HepG2 (cell line): ENCODE measurements around the gene TTC31. TPM values are rescaled to one million over a fixed set of nuclear protein-coding genes. Genes with fewer than 3 reads are reported as not detected.

ENCODE experiments used
- ATF2 ChIP-seq: sonication (generic); formaldehyde crosslinking; IDR thresholded peaks from 2 replicates; pipeline ENCODE4 v1.4.0; 2020; ENCODE audit warnings: missing genetic modification reagents
- ATF7-NPFF ChIP-seq: sonication (generic); formaldehyde crosslinking; IDR thresholded peaks from 2 replicates; pipeline ENCODE4 v1.8.1; 2023; ENCODE audit warnings: mild to moderate bottlenecking, low read depth, missing genetic modification reagents, moderate library complexity
- BORCS8-MEF2B ChIP-seq: sonication (generic); formaldehyde crosslinking; IDR thresholded peaks from 2 replicates; pipeline ENCODE4 v1.8.0; 2022; ENCODE audit warnings: mild to moderate bottlenecking, missing genetic modification reagents
- FOSL1 ChIP-seq: sonication (generic); formaldehyde crosslinking; IDR thresholded peaks from 2 replicates; pipeline ENCODE4 v1.9.0; 2021; ENCODE audit warnings: missing genetic modification reagents, borderline replicate concordance
- HMGA1 ChIP-seq: sonication (generic); formaldehyde crosslinking; conservative IDR thresholded peaks from 2 replicates; pipeline ENCODE4 v1.4.0; 2020; ENCODE audit warnings: missing genetic modification reagents
- JDP2 ChIP-seq: sonication (generic); formaldehyde crosslinking; IDR thresholded peaks from 2 replicates; pipeline ENCODE4 v1.8.1; 2022; ENCODE audit warnings: missing genetic modification reagents, borderline replicate concordance
- KDM2A ChIP-seq: sonication (generic); formaldehyde crosslinking; IDR thresholded peaks from 2 replicates; pipeline ENCODE4 v1.4.0; 2020; ENCODE audit warnings: low read depth, missing genetic modification reagents, borderline replicate concordance
- MAFK ChIP-seq, 2 experiments: IDR thresholded peaks in 1 of 2; conservative IDR thresholded peaks in 1 of 2; 2 replicates each; pipeline ENCODE4 v1.6.1; 2011; ENCODE audit warnings: improper control_type of control experiment in 2 of 2, low read length in 2 of 2
- NCOR1 ChIP-seq: fragments of 200-600 bp; sonication (generic); IDR thresholded peaks from 2 replicates; pipeline ENCODE4 v1.7.0; 2017; ENCODE audit warnings: antibody characterized with exemption, low read length, borderline replicate concordance
- NR2C2 ChIP-seq: sonication (generic); formaldehyde crosslinking; IDR thresholded peaks from 2 replicates; pipeline ENCODE4 v1.4.0; 2020; ENCODE audit warnings: missing genetic modification reagents, mild to moderate bottlenecking, moderate library complexity, borderline replicate concordance
- RFXAP ChIP-seq: sonication (generic); formaldehyde crosslinking; IDR thresholded peaks from 2 replicates; pipeline ENCODE4 v1.4.0; 2020; ENCODE audit warnings: missing genetic modification reagents, borderline replicate concordance
- RXRB ChIP-seq: IDR thresholded peaks from 2 replicates; pipeline ENCODE4 v1.6.1; 2016; ENCODE audit warnings: borderline replicate concordance, missing genetic modification reagents, missing compliant biosample characterization
- SIX1 ChIP-seq: sonication (generic); formaldehyde crosslinking; IDR thresholded peaks from 2 replicates; pipeline ENCODE4 v1.4.0; 2020; ENCODE audit warnings: missing genetic modification reagents, borderline replicate concordance
- SMYD3 ChIP-seq: sonication (generic); formaldehyde crosslinking; IDR thresholded peaks from 2 replicates; pipeline ENCODE4 v1.8.1; 2023; ENCODE audit warnings: mild to moderate bottlenecking, missing genetic modification reagents
- TCF12 ChIP-seq, 2 experiments: fragments of 450-650 bp in 1 of 2; sonication (generic) in 1 of 2; formaldehyde crosslinking in 1 of 2; IDR thresholded peaks; 2 replicates each; pipeline versions ENCODE4 v1.6.1 to v1.8.0; 2017 to 2022; ENCODE audit warnings: antibody characterized with exemption in 1 of 2, mild to moderate bottlenecking in 1 of 2, missing genetic modification reagents in 1 of 2, moderate library complexity in 1 of 2
- ZBTB38 ChIP-seq: sonication (generic); formaldehyde crosslinking; IDR thresholded peaks from 2 replicates; pipeline ENCODE4 v1.5.1; 2020; ENCODE audit warnings: mild to moderate bottlenecking, missing genetic modification reagents
- ZFP36L2 ChIP-seq: sonication (generic); formaldehyde crosslinking; IDR thresholded peaks from 2 replicates; pipeline ENCODE4 v1.4.0; 2020; ENCODE audit warnings: missing genetic modification reagents
- ZMYM3 ChIP-seq: sonication (generic); formaldehyde crosslinking; IDR thresholded peaks from 2 replicates; pipeline ENCODE4 v1.5.1; 2020; ENCODE audit warnings: mild to moderate bottlenecking, missing genetic modification reagents
- ZNF713 ChIP-seq: sonication (generic); formaldehyde crosslinking; IDR thresholded peaks from 2 replicates; pipeline ENCODE4 v1.4.0; 2020; ENCODE audit warnings: mild to moderate bottlenecking, missing genetic modification reagents
- ZNF883 ChIP-seq: sonication (generic); formaldehyde crosslinking; IDR thresholded peaks from 2 replicates; pipeline ENCODE4 v1.5.1; 2020; ENCODE audit warnings: mild to moderate bottlenecking, missing genetic modification reagents; ENCODE audit errors: not compliant biosample characterization
- polyA plus RNA-seq, 8 experiments: library from polyadenylated mRNA; depleted of rRNA in 3 of 8; stranded (reverse) in 7 of 8; unstranded in 1 of 8; fragments of >200 nt; fragmentation: Illumina TruSeq in 4 of 8; extraction: Trizol in 4 of 8; gene quantifications; 2 replicates each; pipeline versions ENCODE4 v1.2.1 to v1.2.3, GENCODE V29; 2011 to 2016; ENCODE audit warnings: low read depth in 4 of 8, missing spikeins in 1 of 8, mixed read lengths in 1 of 8; ENCODE audit not compliant: insufficient read depth in 1 of 8
- total RNA-seq, 5 experiments: library from RNA; depleted of rRNA; stranded (reverse); fragments of >200 nt; fragmentation: Illumina TruSeq; extraction: Trizol; gene quantifications; 2 replicates each; pipeline ENCODE4 v1.2.3, GENCODE V29; 2016; ENCODE audit warnings: low read depth in 1 of 5
- TF ChIP-seq, protein P1 (sequence below): sonication (generic); formaldehyde crosslinking; IDR thresholded peaks from 2 replicates; pipeline ENCODE4 v1.4.0; 2020; ENCODE audit warnings: mild to moderate bottlenecking, low read depth, missing genetic modification reagents
- TF ChIP-seq, protein P2 (sequence below): sonication (generic); formaldehyde crosslinking; IDR thresholded peaks from 2 replicates; pipeline ENCODE4 v1.4.0; 2020; ENCODE audit warnings: low read depth, mild to moderate bottlenecking, missing genetic modification reagents
- TF ChIP-seq, protein P3 (sequence below): sonication (generic); formaldehyde crosslinking; IDR thresholded peaks from 2 replicates; pipeline ENCODE4 v1.4.0; 2020; ENCODE audit warnings: missing genetic modification reagents, borderline replicate concordance

Gene TTC31
- total and polyA plus RNA-seq, 2 of the 13 experiments (the other 11 are each of a cell fraction or from before 2014, with no cell fraction given): 28.3 to 39.5 TPM

DNA sequence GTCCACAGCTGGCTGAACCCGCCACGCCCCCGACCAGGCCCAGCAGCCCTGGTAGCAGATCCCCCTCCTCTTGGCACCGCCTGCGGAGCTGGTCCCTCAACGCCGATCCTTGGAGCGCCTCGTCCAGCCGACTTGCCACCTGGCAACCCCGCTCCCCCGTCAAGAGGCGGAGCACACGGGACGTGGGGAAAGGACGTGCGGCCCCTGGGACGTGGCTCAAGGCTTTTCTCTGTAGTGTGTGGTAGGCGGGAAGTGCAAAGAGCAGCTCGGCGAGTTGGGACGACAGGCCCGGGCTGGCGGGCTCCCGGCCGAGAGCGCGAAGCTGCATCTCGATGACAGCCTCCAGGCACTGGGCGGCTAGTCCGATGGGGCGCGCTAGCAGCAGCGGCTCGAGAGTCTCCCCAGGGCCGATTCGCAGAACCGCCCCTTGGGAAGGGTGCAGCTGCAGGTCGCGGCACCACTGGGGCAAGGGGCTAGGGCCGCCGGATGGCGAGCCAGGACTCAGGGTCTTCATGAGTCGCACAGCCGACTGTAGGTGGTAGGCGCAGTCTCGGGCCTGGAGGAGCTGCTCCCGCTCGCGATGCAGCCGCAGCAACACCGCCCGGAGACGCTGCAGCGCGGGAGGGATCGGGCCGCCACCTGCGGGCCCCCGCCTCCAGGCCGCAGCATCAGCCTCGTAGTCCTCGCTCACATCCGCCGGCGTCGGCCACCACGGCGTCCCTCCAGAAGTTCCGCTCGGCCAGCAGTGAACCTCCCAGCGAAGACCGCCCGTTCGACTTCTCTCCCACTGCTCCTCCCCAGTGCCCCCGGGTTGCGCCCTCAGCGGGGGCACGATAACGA, 700 bp upstream of the TTC31 start (continued):
- no peak for TF ChIP-seq NCOR1
- 0 out of 2 replicates have a peak, but pooled peaks have one; percentile 8 for TF ChIP-seq FOSL1
- no peak for TF ChIP-seq SIX1 (CRISPR knock-in tag)
- TF ChIP-seq ZNF713 (CRISPR knock-in tag): no peak; the same call in 1 of the 2 replicates
- TF ChIP-seq ZNF883: peak; percentile 80
- peak; percentile 69; the same call in 1 of the 2 replicates for TF ChIP-seq BORCS8-MEF2B (CRISPR knock-in tag)
- TF ChIP-seq ATF2 (CRISPR knock-in tag): no peak
- TF ChIP-seq ATF7-NPFF: peak; percentile 75; the same call in 1 of the 2 replicates
- peak; percentile 61 for TF ChIP-seq SMYD3
- TF ChIP-seq KDM2A (CRISPR knock-in tag): no peak; the same call in 1 of the 2 replicates
- TF ChIP-seq NR2C2 (CRISPR knock-in tag): no peak
- TF ChIP-seq TCF12 (IDR thresholded peaks at IDR 0.05): no peak
- TF ChIP-seq TCF12 (CRISPR knock-in tag; IDR thresholded peaks at IDR 0.05): peak; percentile 62; the same call in 1 of the 2 replicates
- no peak; the same call in 1 of the 2 replicates for TF ChIP-seq ZBTB38 (CRISPR knock-in tag)
- TF ChIP-seq, protein P1, sequence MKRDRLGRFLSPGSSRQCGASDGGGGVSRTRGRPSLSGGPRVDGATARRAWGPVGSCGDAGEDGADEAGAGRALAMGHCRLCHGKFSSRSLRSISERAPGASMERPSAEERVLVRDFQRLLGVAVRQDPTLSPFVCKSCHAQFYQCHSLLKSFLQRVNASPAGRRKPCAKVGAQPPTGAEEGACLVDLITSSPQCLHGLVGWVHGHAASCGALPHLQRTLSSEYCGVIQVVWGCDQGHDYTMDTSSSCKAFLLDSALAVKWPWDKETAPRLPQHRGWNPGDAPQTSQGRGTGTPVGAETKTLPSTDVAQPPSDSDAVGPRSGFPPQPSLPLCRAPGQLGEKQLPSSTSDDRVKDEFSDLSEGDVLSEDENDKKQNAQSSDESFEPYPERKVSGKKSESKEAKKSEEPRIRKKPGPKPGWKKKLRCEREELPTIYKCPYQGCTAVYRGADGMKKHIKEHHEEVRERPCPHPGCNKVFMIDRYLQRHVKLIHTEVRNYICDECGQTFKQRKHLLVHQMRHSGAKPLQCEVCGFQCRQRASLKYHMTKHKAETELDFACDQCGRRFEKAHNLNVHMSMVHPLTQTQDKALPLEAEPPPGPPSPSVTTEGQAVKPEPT (CRISPR knock-in tag): peak; percentile 68; the same call in 1 of the 2 replicates
- TF ChIP-seq, protein P2, sequence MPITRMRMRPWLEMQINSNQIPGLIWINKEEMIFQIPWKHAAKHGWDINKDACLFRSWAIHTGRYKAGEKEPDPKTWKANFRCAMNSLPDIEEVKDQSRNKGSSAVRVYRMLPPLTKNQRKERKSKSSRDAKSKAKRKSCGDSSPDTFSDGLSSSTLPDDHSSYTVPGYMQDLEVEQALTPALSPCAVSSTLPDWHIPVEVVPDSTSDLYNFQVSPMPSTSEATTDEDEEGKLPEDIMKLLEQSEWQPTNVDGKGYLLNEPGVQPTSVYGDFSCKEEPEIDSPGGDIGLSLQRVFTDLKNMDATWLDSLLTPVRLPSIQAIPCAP (CRISPR knock-in tag): no peak
- TF ChIP-seq HMGA1: no peak
- TF ChIP-seq ZFP36L2 (CRISPR knock-in tag): 0 out of 2 replicates have a peak, but pooled peaks have one; percentile 13
- peak; percentile 64 for TF ChIP-seq RFXAP
- no peak for TF ChIP-seq MAFK (conservative IDR thresholded peaks at IDR 0.05 in 1 of 2, IDR thresholded peaks at IDR 0.05 in 1 of 2; ENCODE audit: low read length in 2 of 2)
- TF ChIP-seq JDP2 (CRISPR knock-in tag): no peak
- no peak for TF ChIP-seq ZMYM3 (CRISPR knock-in tag)
- TF ChIP-seq, protein P3, sequence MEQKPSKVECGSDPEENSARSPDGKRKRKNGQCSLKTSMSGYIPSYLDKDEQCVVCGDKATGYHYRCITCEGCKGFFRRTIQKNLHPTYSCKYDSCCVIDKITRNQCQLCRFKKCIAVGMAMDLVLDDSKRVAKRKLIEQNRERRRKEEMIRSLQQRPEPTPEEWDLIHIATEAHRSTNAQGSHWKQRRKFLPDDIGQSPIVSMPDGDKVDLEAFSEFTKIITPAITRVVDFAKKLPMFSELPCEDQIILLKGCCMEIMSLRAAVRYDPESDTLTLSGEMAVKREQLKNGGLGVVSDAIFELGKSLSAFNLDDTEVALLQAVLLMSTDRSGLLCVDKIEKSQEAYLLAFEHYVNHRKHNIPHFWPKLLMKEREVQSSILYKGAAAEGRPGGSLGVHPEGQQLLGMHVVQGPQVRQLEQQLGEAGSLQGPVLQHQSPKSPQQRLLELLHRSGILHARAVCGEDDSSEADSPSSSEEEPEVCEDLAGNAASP (CRISPR knock-in tag): no peak
- TF ChIP-seq RXRB (CRISPR knock-in tag): no peak
